ENCODE data around the gene PADI2. TPM values are rescaled to one million over a fixed set of nuclear protein-coding genes. Genes with fewer than 3 reads are reported as not detected.

The PADI2 gene
- total and polyA plus RNA-seq, 2 donors (not counting 1 experiment from before 2014, with no cell fraction given): 0.25 to 14.2 TPM

- peaks cover 3% of the 10 kb centered on the region for H3K27me3 Mint-ChIP-seq
- Histone ChIP-seq H3K4me2 (replicated peaks; ENCODE audit: low read depth, low read length, poor library complexity, severe bottlenecking) (no peak overlapping the region), H3K27me3 (replicated peaks in 1 of 4; ENCODE audit: control extremely low read depth in 1 of 4, control insufficient read depth in 3 of 4, insufficient read depth in 4 of 4, low read length in 3 of 4) (no peaks in the 10 kb centered on the region), H2AFZ (ENCODE audit: insufficient read depth, low read depth, low read length, poor library complexity, severe bottlenecking) (no peak overlapping the region), H3K9ac (ENCODE audit: low read length) (no peak overlapping the region), H3K27ac (ENCODE audit: low read length in 2 of 2) (no peak overlapping the region), H3K79me2 (ENCODE audit: control insufficient read depth, insufficient read depth, low read length) (no peaks in the 10 kb centered on the region), H3K4me3 (ENCODE audit: control extremely low read depth in 1 of 5, extremely low read depth in 1 of 5, insufficient read depth in 1 of 5, low read depth in 2 of 5, low read length in 4 of 5) (no peak overlapping the region), H4K20me1 (ENCODE audit: control insufficient read depth, insufficient read depth, low read length, poor library complexity, severe bottlenecking) (no peaks in the 10 kb centered on the region), H3K4me1 (ENCODE audit: control insufficient read depth in 2 of 2, insufficient read depth in 2 of 2, low read length in 2 of 2) (no peaks in the 10 kb centered on the region), H3K36me3 (replicated peaks in 1 of 2; ENCODE audit: control extremely low read depth in 1 of 2, control insufficient read depth in 1 of 2, extremely low read depth in 1 of 2, insufficient read depth in 2 of 2, low read length in 1 of 2) (no peaks in the 10 kb centered on the region), H3K9me3 (ENCODE audit: control extremely low read depth in 1 of 3, control insufficient read depth in 2 of 3, insufficient read depth in 1 of 3, low read length in 2 of 3) (peaks cover 0 to 21% (median 0%) of the 10 kb centered on the region in 3 donors)
- no peaks in the 10 kb centered on the region for H3K4me1 Mint-ChIP-seq
- intact Hi-C loops (cut with micrococcal nuclease): no loop called here
- TF ChIP-seq EZH2 (IDR thresholded peaks at IDR 0.05; ENCODE audit: borderline replicate concordance, insufficient read depth, low read depth, low read length, poor library complexity, severe bottlenecking): no peak
- no peak for TF ChIP-seq CTCF (IDR thresholded peaks at IDR 0.05)
- POLR2A ChIA-PET: no interaction called here
- no peak for DNase-seq
- ATAC-seq (ENCODE audit: low read depth): no peak
- CTCF ChIA-PET: no interaction called here
- H3K4me3 Mint-ChIP-seq: no peak overlapping the region
- WGBS (ENCODE audit: insufficient coverage): 96% methylated on average over 8 of the region's 8 CpGs
- no peak overlapping the region for H3K27ac Mint-ChIP-seq
- H3K9me3 Mint-ChIP-seq (ENCODE audit: insufficient read depth): no peaks in the 10 kb centered on the region
Observed at GRCh38 chr1:17093822-17094393, 25.3 kb downstream of the PADI2 start.

GRCh38 chr1:17091252-17091651 lies 28.0 kb downstream of the PADI2 start:
- no peak overlapping the region for H3K4me3 Mint-ChIP-seq
- H3K9me3 Mint-ChIP-seq (ENCODE audit: insufficient read depth): no peaks in the 10 kb centered on the region
- H4K20me1 ChIP-seq (ENCODE audit: control insufficient read depth, insufficient read depth, low read length, poor library complexity, severe bottlenecking): no peaks in the 10 kb centered on the region
- WGBS (ENCODE audit: insufficient coverage): 91% methylated on average over 7 of the region's 7 CpGs
- H3K4me1 Mint-ChIP-seq: no peaks in the 10 kb centered on the region
- ATAC-seq (ENCODE audit: low read depth) (no peak), DNase-seq (no peak)
- no peaks in the 10 kb centered on the region for H3K27me3 ChIP-seq (replicated peaks in 1 of 4; ENCODE audit: control extremely low read depth in 1 of 4, control insufficient read depth in 3 of 4, insufficient read depth in 4 of 4, low read length in 3 of 4)
- no peak overlapping the region for H3K27ac ChIP-seq (ENCODE audit: low read length in 2 of 2)
- H3K9me3 ChIP-seq (ENCODE audit: control extremely low read depth in 1 of 3, control insufficient read depth in 2 of 3, insufficient read depth in 1 of 3, low read length in 2 of 3): peaks cover 0 to 21% (median 0%) of the 10 kb centered on the region in 3 donors
- POLR2A ChIA-PET: no interaction called here
- H3K4me1 ChIP-seq (ENCODE audit: control insufficient read depth in 2 of 2, insufficient read depth in 2 of 2, low read length in 2 of 2): no peaks in the 10 kb centered on the region
- no peak overlapping the region for H3K9ac ChIP-seq (ENCODE audit: low read length)
- no peak overlapping the region for H3K4me2 ChIP-seq (replicated peaks; ENCODE audit: low read depth, low read length, poor library complexity, severe bottlenecking)
- H3K79me2 ChIP-seq (ENCODE audit: control insufficient read depth, insufficient read depth, low read length): no peaks in the 10 kb centered on the region
- no peak overlapping the region for H3K4me3 ChIP-seq (ENCODE audit: control extremely low read depth in 1 of 5, extremely low read depth in 1 of 5, insufficient read depth in 1 of 5, low read depth in 2 of 5, low read length in 4 of 5)
- H2AFZ ChIP-seq (ENCODE audit: insufficient read depth, low read depth, low read length, poor library complexity, severe bottlenecking): no peak overlapping the region
- CTCF ChIA-PET: no interaction called here
- TF ChIP-seq CTCF (IDR thresholded peaks at IDR 0.05): no peak
- no peak for TF ChIP-seq EZH2 (IDR thresholded peaks at IDR 0.05; ENCODE audit: borderline replicate concordance, insufficient read depth, low read depth, low read length, poor library complexity, severe bottlenecking)
- H3K27me3 Mint-ChIP-seq: peaks cover 3% of the 10 kb centered on the region
- H3K36me3 ChIP-seq (replicated peaks in 1 of 2; ENCODE audit: control extremely low read depth in 1 of 2, control insufficient read depth in 1 of 2, extremely low read depth in 1 of 2, insufficient read depth in 2 of 2, low read length in 1 of 2): no peaks in the 10 kb centered on the region
- H3K27ac Mint-ChIP-seq: no peak overlapping the region
- intact Hi-C loops (cut with micrococcal nuclease): no loop called here

All from B cell (primary cell).